GM21381 (cell line): Measurements from ENCODE around the gene CLEC19A.

Experiments
- ATAC-seq: cut with Tn5 transposase; IDR thresholded peaks from one replicate; pipeline ENCODE4 v1.9.1; 2021; ENCODE audit warnings: mild to moderate bottlenecking, moderate library complexity; ENCODE audit not compliant: unreplicated experiment

Gene CLEC19A

GRCh38 chr16:19285431-19285830 lies at the start of gene CLEC19A:
Gene CLEC19A (plus strand): TSS chr16:19285731. CDS start chr16:19285852, 121 bp downstream.
- no peak for ATAC-seq

GRCh38 chr16:19235886-19236285 lies 49.6 kb upstream of the CLEC19A start:
- ATAC-seq = no peak

GRCh38 chr16:19236561-19237209 lies 48.8 kb upstream of the CLEC19A start:
- no peak for ATAC-seq

GRCh38 chr16:19238406-19238805 lies 47.1 kb upstream of the CLEC19A start:
- ATAC-seq = no peak

- no peak for ATAC-seq
These were observed 45.9 kb upstream of the CLEC19A start for GRCh38 chr16:19239511-19240155.

GRCh38 chr16:19240494-19240893 lies 45.0 kb upstream of the CLEC19A start:
- no peak for ATAC-seq

GRCh38 chr16:19241512-19241911 lies 44.0 kb upstream of the CLEC19A start:
- ATAC-seq = no peak

- no peak for ATAC-seq
These were observed 43.3 kb upstream of the CLEC19A start for GRCh38 chr16:19242186-19242585.

- ATAC-seq = no peak
These were observed 42.5 kb upstream of the CLEC19A start for GRCh38 chr16:19242987-19243575.

GRCh38 chr16:19245326-19245925 lies 40.1 kb upstream of the CLEC19A start:
- ATAC-seq = no peak

GRCh38 chr16:19252904-19253303 lies 32.6 kb upstream of the CLEC19A start:
- ATAC-seq = no peak

GRCh38 chr16:19254611-19255010 lies 30.9 kb upstream of the CLEC19A start:
- no peak for ATAC-seq

- no peak for ATAC-seq
These were observed 21.3 kb upstream of the CLEC19A start for GRCh38 chr16:19264123-19264673.

- ATAC-seq = no peak
These were observed 20.1 kb upstream of the CLEC19A start for GRCh38 chr16:19265380-19265930.

GRCh38 chr16:19266774-19267173 lies 18.8 kb upstream of the CLEC19A start:
- ATAC-seq = no peak

- no peak for ATAC-seq
These were observed 16.4 kb upstream of the CLEC19A start for GRCh38 chr16:19269098-19269497.

- no peak for ATAC-seq
These were observed 11.2 kb upstream of the CLEC19A start for GRCh38 chr16:19274165-19274797.

- ATAC-seq = no peak
These were observed 7.1 kb upstream of the CLEC19A start for GRCh38 chr16:19278403-19278802.

- no peak for ATAC-seq
These were observed 4.3 kb upstream of the CLEC19A start for GRCh38 chr16:19281246-19281645.

GRCh38 chr16:19282101-19282500 lies 3.4 kb upstream of the CLEC19A start:
- no peak for ATAC-seq

- ATAC-seq = no peak
These were observed 1.9 kb upstream of the CLEC19A start for GRCh38 chr16:19283637-19284036.
